ENCODE measurements around the gene IL10RA. TPM values are rescaled to one million over a fixed set of nuclear protein-coding genes. Genes with fewer than 3 reads are reported as not detected.

The IL10RA gene
- total and polyA plus RNA-seq, 9 of the 15 experiments (the other 6 are each of a cell fraction or from before 2014, with no cell fraction given): 0.17 to 17.3 (median 2.9) TPM

- TF ChIP-seq, protein P1, sequence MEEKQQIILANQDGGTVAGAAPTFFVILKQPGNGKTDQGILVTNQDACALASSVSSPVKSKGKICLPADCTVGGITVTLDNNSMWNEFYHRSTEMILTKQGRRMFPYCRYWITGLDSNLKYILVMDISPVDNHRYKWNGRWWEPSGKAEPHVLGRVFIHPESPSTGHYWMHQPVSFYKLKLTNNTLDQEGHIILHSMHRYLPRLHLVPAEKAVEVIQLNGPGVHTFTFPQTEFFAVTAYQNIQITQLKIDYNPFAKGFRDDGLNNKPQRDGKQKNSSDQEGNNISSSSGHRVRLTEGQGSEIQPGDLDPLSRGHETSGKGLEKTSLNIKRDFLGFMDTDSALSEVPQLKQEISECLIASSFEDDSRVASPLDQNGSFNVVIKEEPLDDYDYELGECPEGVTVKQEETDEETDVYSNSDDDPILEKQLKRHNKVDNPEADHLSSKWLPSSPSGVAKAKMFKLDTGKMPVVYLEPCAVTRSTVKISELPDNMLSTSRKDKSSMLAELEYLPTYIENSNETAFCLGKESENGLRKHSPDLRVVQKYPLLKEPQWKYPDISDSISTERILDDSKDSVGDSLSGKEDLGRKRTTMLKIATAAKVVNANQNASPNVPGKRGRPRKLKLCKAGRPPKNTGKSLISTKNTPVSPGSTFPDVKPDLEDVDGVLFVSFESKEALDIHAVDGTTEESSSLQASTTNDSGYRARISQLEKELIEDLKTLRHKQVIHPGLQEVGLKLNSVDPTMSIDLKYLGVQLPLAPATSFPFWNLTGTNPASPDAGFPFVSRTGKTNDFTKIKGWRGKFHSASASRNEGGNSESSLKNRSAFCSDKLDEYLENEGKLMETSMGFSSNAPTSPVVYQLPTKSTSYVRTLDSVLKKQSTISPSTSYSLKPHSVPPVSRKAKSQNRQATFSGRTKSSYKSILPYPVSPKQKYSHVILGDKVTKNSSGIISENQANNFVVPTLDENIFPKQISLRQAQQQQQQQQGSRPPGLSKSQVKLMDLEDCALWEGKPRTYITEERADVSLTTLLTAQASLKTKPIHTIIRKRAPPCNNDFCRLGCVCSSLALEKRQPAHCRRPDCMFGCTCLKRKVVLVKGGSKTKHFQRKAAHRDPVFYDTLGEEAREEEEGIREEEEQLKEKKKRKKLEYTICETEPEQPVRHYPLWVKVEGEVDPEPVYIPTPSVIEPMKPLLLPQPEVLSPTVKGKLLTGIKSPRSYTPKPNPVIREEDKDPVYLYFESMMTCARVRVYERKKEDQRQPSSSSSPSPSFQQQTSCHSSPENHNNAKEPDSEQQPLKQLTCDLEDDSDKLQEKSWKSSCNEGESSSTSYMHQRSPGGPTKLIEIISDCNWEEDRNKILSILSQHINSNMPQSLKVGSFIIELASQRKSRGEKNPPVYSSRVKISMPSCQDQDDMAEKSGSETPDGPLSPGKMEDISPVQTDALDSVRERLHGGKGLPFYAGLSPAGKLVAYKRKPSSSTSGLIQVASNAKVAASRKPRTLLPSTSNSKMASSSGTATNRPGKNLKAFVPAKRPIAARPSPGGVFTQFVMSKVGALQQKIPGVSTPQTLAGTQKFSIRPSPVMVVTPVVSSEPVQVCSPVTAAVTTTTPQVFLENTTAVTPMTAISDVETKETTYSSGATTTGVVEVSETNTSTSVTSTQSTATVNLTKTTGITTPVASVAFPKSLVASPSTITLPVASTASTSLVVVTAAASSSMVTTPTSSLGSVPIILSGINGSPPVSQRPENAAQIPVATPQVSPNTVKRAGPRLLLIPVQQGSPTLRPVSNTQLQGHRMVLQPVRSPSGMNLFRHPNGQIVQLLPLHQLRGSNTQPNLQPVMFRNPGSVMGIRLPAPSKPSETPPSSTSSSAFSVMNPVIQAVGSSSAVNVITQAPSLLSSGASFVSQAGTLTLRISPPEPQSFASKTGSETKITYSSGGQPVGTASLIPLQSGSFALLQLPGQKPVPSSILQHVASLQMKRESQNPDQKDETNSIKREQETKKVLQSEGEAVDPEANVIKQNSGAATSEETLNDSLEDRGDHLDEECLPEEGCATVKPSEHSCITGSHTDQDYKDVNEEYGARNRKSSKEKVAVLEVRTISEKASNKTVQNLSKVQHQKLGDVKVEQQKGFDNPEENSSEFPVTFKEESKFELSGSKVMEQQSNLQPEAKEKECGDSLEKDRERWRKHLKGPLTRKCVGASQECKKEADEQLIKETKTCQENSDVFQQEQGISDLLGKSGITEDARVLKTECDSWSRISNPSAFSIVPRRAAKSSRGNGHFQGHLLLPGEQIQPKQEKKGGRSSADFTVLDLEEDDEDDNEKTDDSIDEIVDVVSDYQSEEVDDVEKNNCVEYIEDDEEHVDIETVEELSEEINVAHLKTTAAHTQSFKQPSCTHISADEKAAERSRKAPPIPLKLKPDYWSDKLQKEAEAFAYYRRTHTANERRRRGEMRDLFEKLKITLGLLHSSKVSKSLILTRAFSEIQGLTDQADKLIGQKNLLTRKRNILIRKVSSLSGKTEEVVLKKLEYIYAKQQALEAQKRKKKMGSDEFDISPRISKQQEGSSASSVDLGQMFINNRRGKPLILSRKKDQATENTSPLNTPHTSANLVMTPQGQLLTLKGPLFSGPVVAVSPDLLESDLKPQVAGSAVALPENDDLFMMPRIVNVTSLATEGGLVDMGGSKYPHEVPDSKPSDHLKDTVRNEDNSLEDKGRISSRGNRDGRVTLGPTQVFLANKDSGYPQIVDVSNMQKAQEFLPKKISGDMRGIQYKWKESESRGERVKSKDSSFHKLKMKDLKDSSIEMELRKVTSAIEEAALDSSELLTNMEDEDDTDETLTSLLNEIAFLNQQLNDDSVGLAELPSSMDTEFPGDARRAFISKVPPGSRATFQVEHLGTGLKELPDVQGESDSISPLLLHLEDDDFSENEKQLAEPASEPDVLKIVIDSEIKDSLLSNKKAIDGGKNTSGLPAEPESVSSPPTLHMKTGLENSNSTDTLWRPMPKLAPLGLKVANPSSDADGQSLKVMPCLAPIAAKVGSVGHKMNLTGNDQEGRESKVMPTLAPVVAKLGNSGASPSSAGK (IDR thresholded peaks at IDR 0.05): no peak
- no peak for TF ChIP-seq ELF1 (tag; IDR thresholded peaks at IDR 0.05)
- no peak for TF ChIP-seq ZNF431 (CRISPR knock-in tag; IDR thresholded peaks at IDR 0.05)
- TF ChIP-seq NONO (IDR thresholded peaks at IDR 0.05; ENCODE audit: low read depth in 2 of 2, low read length in 1 of 2): 0 out of 4 replicates have a peak, but pooled peaks of 1 of the 2 experiments have one; percentile 20
- no peak; the same call in 1 of the 2 replicates for TF ChIP-seq PKNOX1 (IDR thresholded peaks at IDR 0.05)
- no peak for TF ChIP-seq ZEB2 (IDR thresholded peaks at IDR 0.05)
- TF ChIP-seq KLF13 (tag; IDR thresholded peaks at IDR 0.05; ENCODE audit: borderline replicate concordance, low read depth): no peak
- TF ChIP-seq, protein P2, sequence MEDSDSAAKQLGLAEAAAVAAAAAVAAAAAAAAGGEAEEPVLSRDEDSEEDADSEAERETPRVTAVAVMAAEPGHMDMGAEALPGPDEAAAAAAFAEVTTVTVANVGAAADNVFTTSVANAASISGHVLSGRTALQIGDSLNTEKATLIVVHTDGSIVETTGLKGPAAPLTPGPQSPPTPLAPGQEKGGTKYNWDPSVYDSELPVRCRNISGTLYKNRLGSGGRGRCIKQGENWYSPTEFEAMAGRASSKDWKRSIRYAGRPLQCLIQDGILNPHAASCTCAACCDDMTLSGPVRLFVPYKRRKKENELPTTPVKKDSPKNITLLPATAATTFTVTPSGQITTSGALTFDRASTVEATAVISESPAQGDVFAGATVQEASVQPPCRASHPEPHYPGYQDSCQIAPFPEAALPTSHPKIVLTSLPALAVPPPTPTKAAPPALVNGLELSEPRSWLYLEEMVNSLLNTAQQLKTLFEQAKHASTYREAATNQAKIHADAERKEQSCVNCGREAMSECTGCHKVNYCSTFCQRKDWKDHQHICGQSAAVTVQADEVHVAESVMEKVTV (CRISPR knock-in tag; IDR thresholded peaks at IDR 0.05): no peak
- TF ChIP-seq NFIX (CRISPR knock-in tag; IDR thresholded peaks at IDR 0.05; ENCODE audit: low read depth): no peak
- TF ChIP-seq HOXB6 (CRISPR knock-in tag; IDR thresholded peaks at IDR 0.05; ENCODE audit: borderline replicate concordance): no peak
- peak; percentile 58; the same call in 1 of the 2 replicates for TF ChIP-seq TFAP4 (CRISPR knock-in tag; IDR thresholded peaks at IDR 0.05; ENCODE audit: borderline replicate concordance)
Observed at GRCh38 chr11:118002541-118003423, 16.6 kb downstream of the IL10RA start (continued).
